CD4-positive, alpha-beta T cell (primary cell): ENCODE results near the gene HDAC4. TPM values are rescaled to one million over a fixed set of nuclear protein-coding genes. Genes with fewer than 3 reads are reported as not detected.
A peak's percentile ranks its signal among the peaks of the same experiment; 100 is the strongest.

ENCODE experiments used
- ATAC-seq: fragments of 200-7000 bp; cut with Tn5 transposase; one replicate; pipeline ENCODE4 v1.10.0; 2022; ENCODE audit warnings: mild to moderate bottlenecking; ENCODE audit not compliant: poor library complexity
- CTCF ChIA-PET: fragments of 350-600 bp; sonication (Branson Sonifier 250); formaldehyde crosslinking; loops from one replicate; lab custom pipeline; 2021; ENCODE audit warnings: antibody characterized with exemption, inconsistent platforms; lab: Charles Lee
- POLR2A ChIA-PET: fragments of 350-600 bp; sonication (Branson Sonifier 250); formaldehyde crosslinking; loops from one replicate; lab custom pipeline; 2021; ENCODE audit warnings: antibody characterized with exemption, inconsistent platforms; lab: Charles Lee
- DNase-seq, 14 experiments: peaks; one replicate each; pipeline ENCODE4 v3.0.0-alpha.2; 2013 to 2020; ENCODE audit warnings: mixed read lengths in 2 of 14
- H3K27ac ChIP-seq, 2 donors: one replicate each; pipeline versions ENCODE4 v1.5.1 to v1.7.0; 2013; ENCODE audit warnings: low read length in 2 of 2, low read depth in 1 of 2, mild to moderate bottlenecking in 1 of 2
- H3K27me3 ChIP-seq, 2 experiments: 1 replicate in 1 of 2; 2 replicates in 1 of 2; pipeline versions ENCODE4 v1.6.1 to v1.7.0; 2013; ENCODE audit warnings: low read length in 2 of 2, control low read depth in 1 of 2, mild to moderate bottlenecking in 1 of 2, moderate library complexity in 1 of 2; ENCODE audit not compliant: insufficient read depth in 2 of 2, control insufficient read depth in 1 of 2
- H3K36me3 ChIP-seq: one replicate; pipeline ENCODE4 v1.6.1; 2013; ENCODE audit warnings: low read length, control low read depth; ENCODE audit not compliant: insufficient read depth
- H3K4me1 ChIP-seq: one replicate; pipeline ENCODE4 v1.6.1; 2013; ENCODE audit warnings: low read length, control low read depth; ENCODE audit not compliant: insufficient read depth
- H3K4me3 ChIP-seq: one replicate; pipeline ENCODE4 v1.5.1; 2013; ENCODE audit warnings: mild to moderate bottlenecking, low read length, moderate library complexity
- H3K9me3 ChIP-seq, 2 experiments: 1 replicate in 1 of 2; 2 replicates in 1 of 2; pipeline versions ENCODE4 v1.6.1 to v1.7.0; 2013; ENCODE audit warnings: low read length in 2 of 2, mild to moderate bottlenecking in 2 of 2, control low read depth in 1 of 2, moderate library complexity in 1 of 2; ENCODE audit not compliant: control insufficient read depth in 1 of 2, insufficient read depth in 1 of 2
- H3K27ac Mint-ChIP-seq: one replicate; pipeline ENCODE4 v1.8.0; 2020; ENCODE audit warnings: mixed read lengths
- H3K27me3 Mint-ChIP-seq: one replicate; pipeline ENCODE4 v1.8.0; 2021; ENCODE audit warnings: mixed read lengths
- H3K36me3 Mint-ChIP-seq: one replicate; pipeline ENCODE4 v1.8.0; 2021; ENCODE audit warnings: low read depth, mixed read lengths
- H3K4me1 Mint-ChIP-seq: one replicate; pipeline ENCODE4 v1.8.0; 2021; ENCODE audit warnings: low read depth, mixed read lengths
- H3K4me3 Mint-ChIP-seq: one replicate; pipeline ENCODE4 v1.8.0; 2020; ENCODE audit warnings: mild to moderate bottlenecking, mixed read lengths
- H3K9me3 Mint-ChIP-seq: one replicate; pipeline ENCODE4 v1.8.0; 2020; ENCODE audit warnings: mixed read lengths
- intact Hi-C, 2 experiments: fragments of 100-400 bp; cut with DNase I in 1 of 2; cut with micrococcal nuclease in 1 of 2; formaldehyde crosslinking; loops; one replicate each; pipeline versions ENCODE4 v1.15.1 to v1.9.0; 2023 to 2025; cut with DNase I, micrococcal nuclease
- total RNA-seq, 174 experiments: library from RNA in 2 of 174; stranded (reverse) in 2 of 174; gene quantifications; one replicate each; pipeline ENCODE4 v1.2.3 and lab custom pipeline; 2021 to 2026
- TF ChIP-seq, protein P1 (sequence below): fragments of 200-600 bp; IDR thresholded peaks from one replicate; pipeline ENCODE4 v1.8.0; 2022; ENCODE audit warnings: antibody characterized with exemption, mild to moderate bottlenecking

The HDAC4 gene
- total RNA-seq, 2 experiments from 2014 or later = 45.3 to 49.2 TPM

DNA sequence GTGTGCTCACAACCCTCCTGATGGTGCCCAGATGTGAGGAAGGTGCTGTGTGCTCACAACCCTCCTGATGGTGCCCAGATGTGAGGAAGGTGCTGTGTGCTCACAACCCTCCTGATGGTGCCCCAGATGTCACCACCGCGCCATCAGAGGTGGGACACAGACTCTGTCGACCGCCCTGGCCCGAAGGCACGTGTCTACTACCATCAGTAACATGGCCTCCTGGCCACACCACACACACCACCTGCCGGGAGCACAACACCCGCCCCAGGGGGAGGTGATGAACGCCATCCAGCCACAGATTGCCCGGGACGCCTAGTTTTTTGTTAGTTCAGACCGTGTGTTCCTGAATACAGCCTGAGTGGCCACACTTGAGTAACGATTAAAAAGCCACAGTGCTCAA is 24.5 kb downstream of the HDAC4 start:
- Histone ChIP-seq H3K4me1 (peaks cover 25% of the 10 kb centered on the region), H3K36me3 (peaks cover 2% of the 10 kb centered on the region), H3K27ac (no peak overlapping the region), H3K27me3 (no peaks in the 10 kb centered on the region), H3K4me3 (no peak overlapping the region), H3K9me3 (no peaks in the 10 kb centered on the region)
- Mint-ChIP-seq H3K27ac (no peak overlapping the region), H3K4me3 (no peak overlapping the region), H3K9me3 (no peaks in the 10 kb centered on the region), H3K27me3 (no peaks in the 10 kb centered on the region), H3K4me1 (peaks cover 12% of the 10 kb centered on the region), H3K36me3 (no peaks in the 10 kb centered on the region)
- DNase-seq (peak in 2 of 14 experiments; percentile 14 to 29), ATAC-seq (no peak)
- TF ChIP-seq, protein P1, sequence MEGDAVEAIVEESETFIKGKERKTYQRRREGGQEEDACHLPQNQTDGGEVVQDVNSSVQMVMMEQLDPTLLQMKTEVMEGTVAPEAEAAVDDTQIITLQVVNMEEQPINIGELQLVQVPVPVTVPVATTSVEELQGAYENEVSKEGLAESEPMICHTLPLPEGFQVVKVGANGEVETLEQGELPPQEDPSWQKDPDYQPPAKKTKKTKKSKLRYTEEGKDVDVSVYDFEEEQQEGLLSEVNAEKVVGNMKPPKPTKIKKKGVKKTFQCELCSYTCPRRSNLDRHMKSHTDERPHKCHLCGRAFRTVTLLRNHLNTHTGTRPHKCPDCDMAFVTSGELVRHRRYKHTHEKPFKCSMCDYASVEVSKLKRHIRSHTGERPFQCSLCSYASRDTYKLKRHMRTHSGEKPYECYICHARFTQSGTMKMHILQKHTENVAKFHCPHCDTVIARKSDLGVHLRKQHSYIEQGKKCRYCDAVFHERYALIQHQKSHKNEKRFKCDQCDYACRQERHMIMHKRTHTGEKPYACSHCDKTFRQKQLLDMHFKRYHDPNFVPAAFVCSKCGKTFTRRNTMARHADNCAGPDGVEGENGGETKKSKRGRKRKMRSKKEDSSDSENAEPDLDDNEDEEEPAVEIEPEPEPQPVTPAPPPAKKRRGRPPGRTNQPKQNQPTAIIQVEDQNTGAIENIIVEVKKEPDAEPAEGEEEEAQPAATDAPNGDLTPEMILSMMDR = no peak
- intact Hi-C loops = no loop called here
- ChIA-PET POLR2A (no interaction called here), CTCF (no interaction called here)

GRCh38 chr2:239375278-239376061 is 25.4 kb downstream of the HDAC4 start:
- TF ChIP-seq, protein P1 = no peak
- Mint-ChIP-seq H3K27ac (no peak overlapping the region), H3K36me3 (no peaks in the 10 kb centered on the region), H3K9me3 (no peaks in the 10 kb centered on the region), H3K27me3 (no peaks in the 10 kb centered on the region), H3K4me1 (peaks cover 4% of the 10 kb centered on the region), H3K4me3 (no peak overlapping the region)
- CTCF ChIA-PET = no interaction called here
- DNase-seq (peak in 2 of 14 experiments; percentile 26 to 33), ATAC-seq (no peak)
- Histone ChIP-seq H3K27ac (no peak overlapping the region), H3K36me3 (peaks cover 2% of the 10 kb centered on the region), H3K9me3 (no peaks in the 10 kb centered on the region), H3K4me3 (no peak overlapping the region), H3K27me3 (no peaks in the 10 kb centered on the region), H3K4me1 (peaks cover 25% of the 10 kb centered on the region)
- intact Hi-C loops = no loop called here
- POLR2A ChIA-PET = no interaction called here

DNA sequence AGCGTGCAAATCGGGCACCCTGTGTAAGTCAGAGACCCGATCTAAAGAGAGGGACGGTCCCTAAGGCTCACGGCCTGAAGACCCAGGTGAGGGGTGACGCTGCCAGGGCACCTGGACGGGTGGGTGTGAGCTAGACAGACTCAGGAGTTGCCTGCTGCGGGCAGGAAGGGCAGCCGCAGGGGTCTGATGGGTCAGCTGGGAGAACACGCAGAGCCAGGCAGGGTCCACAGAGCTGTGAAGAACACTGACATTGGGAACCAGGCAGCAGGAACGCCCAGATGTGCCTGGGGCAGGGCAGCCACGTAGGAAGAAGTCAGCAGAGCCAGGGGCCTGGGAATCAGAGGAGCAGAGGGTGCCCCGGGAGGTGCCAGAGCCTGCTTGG is 25.9 kb downstream of the HDAC4 start:
- Histone ChIP-seq H3K36me3 (peaks cover 2% of the 10 kb centered on the region), H3K4me3 (no peak overlapping the region), H3K27me3 (no peaks in the 10 kb centered on the region), H3K27ac (no peak overlapping the region), H3K9me3 (no peaks in the 10 kb centered on the region), H3K4me1 (peaks cover 29% of the 10 kb centered on the region)
- DNase-seq (peak in 2 of 14 experiments; percentile 16 to 30), ATAC-seq (no peak)
- no peak overlapping the region for H3K4me3 Mint-ChIP-seq
- no peaks in the 10 kb centered on the region for H3K36me3 Mint-ChIP-seq
- TF ChIP-seq, protein P1 = no peak
- CTCF ChIA-PET = no interaction called here
- no peak overlapping the region for H3K27ac Mint-ChIP-seq
- H3K27me3 Mint-ChIP-seq = no peaks in the 10 kb centered on the region
- POLR2A ChIA-PET = no interaction called here
- H3K4me1 Mint-ChIP-seq = peaks cover 7% of the 10 kb centered on the region
- no peaks in the 10 kb centered on the region for H3K9me3 Mint-ChIP-seq
- intact Hi-C loops = no loop called here
